Neuron (in vitro differentiated cells): ENCODE measurements around the gene NFKBIA.
"Not testable (repeated sequence)": the region's sequence is repeated elsewhere in the genome, so short reads cannot be mapped to it uniquely, and the experiment has no call there.

Experiments
- H2AFZ ChIP-seq: one replicate; pipeline ENCODE4 v1.6.1; 2013; ENCODE audit warnings: low read depth, mild to moderate bottlenecking, inconsistent platforms, low read length, moderate library complexity
- H3K27me3 ChIP-seq: one replicate; pipeline ENCODE4 v1.6.1; 2013; ENCODE audit warnings: low read length; ENCODE audit not compliant: insufficient read depth
- H3K36me3 ChIP-seq: one replicate; pipeline ENCODE4 v1.6.1; 2013; ENCODE audit warnings: low read length; ENCODE audit not compliant: insufficient read depth
- H3K4me1 ChIP-seq: one replicate; pipeline ENCODE4 v1.6.1; 2013; ENCODE audit warnings: low read length; ENCODE audit not compliant: insufficient read depth
- H3K4me3 ChIP-seq: 2 replicates; pipeline ENCODE4 v1.5.1; 2013; ENCODE audit warnings: mild to moderate bottlenecking, low read length, moderate library complexity
- H3K9me3 ChIP-seq: one replicate; pipeline ENCODE4 v1.6.1; 2013; ENCODE audit warnings: low read length

Gene NFKBIA, protein sequence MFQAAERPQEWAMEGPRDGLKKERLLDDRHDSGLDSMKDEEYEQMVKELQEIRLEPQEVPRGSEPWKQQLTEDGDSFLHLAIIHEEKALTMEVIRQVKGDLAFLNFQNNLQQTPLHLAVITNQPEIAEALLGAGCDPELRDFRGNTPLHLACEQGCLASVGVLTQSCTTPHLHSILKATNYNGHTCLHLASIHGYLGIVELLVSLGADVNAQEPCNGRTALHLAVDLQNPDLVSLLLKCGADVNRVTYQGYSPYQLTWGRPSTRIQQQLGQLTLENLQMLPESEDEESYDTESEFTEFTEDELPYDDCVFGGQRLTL

GRCh38 chr14:35404449-35405303, at the start of gene NFKBIA:
NFKBIA (minus strand) TSS chr14:35404749; CDS start chr14:35404644, 105 bp downstream.
- Histone ChIP-seq H3K9me3 (no peaks in the 10 kb centered on the region), H3K36me3 (peaks cover 31% of the 10 kb centered on the region), H3K4me3 (peak within 1 kb of the TSS; percentile 78), H3K27me3 (no peaks in the 10 kb centered on the region), H3K4me1 (peaks cover 14% of the 10 kb centered on the region), H2AFZ (peak within 1 kb of the TSS; percentile 72)

- Histone ChIP-seq H3K27me3 (no peaks in the 10 kb centered on the region), H3K36me3 (no peaks in the 10 kb centered on the region), H3K4me3 (no peak overlapping the region), H2AFZ (no peak overlapping the region), H3K4me1 (no peaks in the 10 kb centered on the region), H3K9me3 (no peaks in the 10 kb centered on the region)
These were observed 41.9 kb upstream of the NFKBIA start for GRCh38 chr14:35446450-35446849.

- no peaks in the 10 kb centered on the region for H3K36me3 ChIP-seq
These were observed 39.6 kb upstream of the NFKBIA start for GRCh38 chr14:35444104-35444503.

DNA sequence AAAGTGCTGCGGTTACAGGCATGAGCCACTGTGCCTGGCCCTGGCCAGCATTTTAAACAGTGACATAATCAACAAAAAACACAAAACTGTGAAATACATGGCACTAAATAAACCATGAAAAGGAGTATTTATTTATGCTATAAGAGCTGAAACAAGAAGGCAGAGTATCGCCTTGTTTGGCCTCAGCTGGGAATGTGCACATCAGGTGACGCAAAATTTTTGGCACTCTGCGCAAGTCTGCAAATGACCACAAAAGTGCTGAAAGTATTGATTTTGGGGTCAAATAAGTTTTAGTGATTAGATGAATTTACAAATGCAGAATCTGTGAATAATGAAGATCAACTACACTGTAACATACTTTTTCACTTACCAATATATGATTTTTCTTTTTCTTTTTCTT, 36.6 kb upstream of the NFKBIA start:
- Histone ChIP-seq H2AFZ (no peak overlapping the region), H3K4me3 (no peak overlapping the region), H3K27me3 (no peaks in the 10 kb centered on the region), H3K36me3 (no peaks in the 10 kb centered on the region), H3K9me3 (no peaks in the 10 kb centered on the region), H3K4me1 (no peaks in the 10 kb centered on the region)

More at GRCh38 chr14:35444104-35444503, 39.6 kb upstream of the NFKBIA start:
- Histone ChIP-seq H3K4me1 (no peaks in the 10 kb centered on the region), H3K4me3 (no peak overlapping the region), H3K9me3 (no peaks in the 10 kb centered on the region), H3K27me3 (no peaks in the 10 kb centered on the region), H2AFZ (no peak overlapping the region)

DNA sequence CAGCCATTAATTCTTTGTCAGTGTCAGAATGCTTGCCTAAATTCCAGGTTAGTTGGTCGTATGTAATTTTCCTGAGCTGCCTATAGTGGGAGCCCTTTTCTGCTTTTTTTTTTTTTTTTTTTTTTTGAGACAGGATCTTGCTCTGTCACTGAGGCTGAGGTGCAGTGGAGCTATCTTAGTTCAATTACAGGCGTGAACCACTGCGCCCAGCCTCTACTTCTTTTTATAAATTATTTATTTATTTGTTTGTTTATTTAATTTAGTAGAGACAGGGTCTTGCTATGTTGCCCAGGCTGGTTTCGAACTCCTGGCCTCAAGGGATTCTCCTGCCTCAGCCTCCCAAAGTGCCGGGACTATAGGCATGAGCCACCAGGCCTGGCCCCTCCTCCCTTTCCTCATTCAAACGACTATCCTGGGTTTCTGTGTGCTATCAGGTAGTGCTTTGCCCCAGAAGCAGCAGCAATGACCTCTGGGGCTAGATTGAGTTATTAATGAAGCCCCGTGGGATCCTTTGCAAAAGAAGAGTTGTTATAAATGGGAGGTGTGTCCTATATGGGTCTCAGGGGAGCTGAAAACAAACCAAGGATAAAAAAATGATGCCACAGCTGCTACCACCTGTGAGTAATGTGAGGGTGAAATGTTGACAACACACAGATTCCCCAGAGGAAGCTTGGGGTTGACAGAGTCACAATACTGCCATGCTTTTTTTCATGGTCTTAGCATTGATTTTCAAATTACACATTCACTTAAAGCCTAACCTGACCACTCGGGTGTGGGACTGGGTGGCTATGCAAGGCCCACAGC, 34.6 kb upstream of the NFKBIA start:
- Histone ChIP-seq H2AFZ (no peak overlapping the region), H3K4me1 (no peaks in the 10 kb centered on the region), H3K27me3 (no peaks in the 10 kb centered on the region), H3K4me3 (no peak overlapping the region), H3K9me3 (no peaks in the 10 kb centered on the region), H3K36me3 (no peaks in the 10 kb centered on the region)

DNA sequence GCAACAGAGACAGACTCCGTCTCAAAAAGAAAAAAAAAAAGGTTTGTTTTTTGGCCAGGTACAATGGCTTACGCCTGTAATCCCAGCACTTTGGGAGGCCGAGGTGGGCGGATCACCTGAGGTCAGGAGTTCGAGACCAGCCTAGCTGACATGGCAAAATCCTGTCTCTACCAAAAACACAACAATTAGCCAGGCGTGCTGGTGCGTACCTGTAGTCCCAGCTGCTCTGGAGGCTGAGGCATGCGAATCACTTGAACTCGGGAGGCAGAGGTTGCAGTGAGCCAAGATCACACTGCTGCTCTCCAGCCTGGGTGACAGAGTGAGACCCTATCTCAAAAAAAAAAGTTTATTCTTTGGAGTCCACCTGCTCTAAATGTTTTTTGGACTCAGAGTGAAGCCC, 33.9 kb upstream of the NFKBIA start:
- not testable (repeated sequence) for H3K4me1 ChIP-seq, H3K4me3 ChIP-seq, H3K9me3 ChIP-seq, H2AFZ ChIP-seq, H3K36me3 ChIP-seq, H3K27me3 ChIP-seq

- no peaks in the 10 kb centered on the region for H3K4me1 ChIP-seq
- H3K4me3 ChIP-seq = no peak overlapping the region
- H3K36me3 ChIP-seq = no peaks in the 10 kb centered on the region
- no peak overlapping the region for H2AFZ ChIP-seq
- no peaks in the 10 kb centered on the region for H3K27me3 ChIP-seq
- H3K9me3 ChIP-seq = no peaks in the 10 kb centered on the region
These were observed 30.6 kb upstream of the NFKBIA start for GRCh38 chr14:35435177-35435576.

GRCh38 chr14:35433826-35434225, 29.3 kb upstream of the NFKBIA start:
- Histone ChIP-seq H3K27me3 (no peaks in the 10 kb centered on the region), H3K36me3 (no peaks in the 10 kb centered on the region)

DNA sequence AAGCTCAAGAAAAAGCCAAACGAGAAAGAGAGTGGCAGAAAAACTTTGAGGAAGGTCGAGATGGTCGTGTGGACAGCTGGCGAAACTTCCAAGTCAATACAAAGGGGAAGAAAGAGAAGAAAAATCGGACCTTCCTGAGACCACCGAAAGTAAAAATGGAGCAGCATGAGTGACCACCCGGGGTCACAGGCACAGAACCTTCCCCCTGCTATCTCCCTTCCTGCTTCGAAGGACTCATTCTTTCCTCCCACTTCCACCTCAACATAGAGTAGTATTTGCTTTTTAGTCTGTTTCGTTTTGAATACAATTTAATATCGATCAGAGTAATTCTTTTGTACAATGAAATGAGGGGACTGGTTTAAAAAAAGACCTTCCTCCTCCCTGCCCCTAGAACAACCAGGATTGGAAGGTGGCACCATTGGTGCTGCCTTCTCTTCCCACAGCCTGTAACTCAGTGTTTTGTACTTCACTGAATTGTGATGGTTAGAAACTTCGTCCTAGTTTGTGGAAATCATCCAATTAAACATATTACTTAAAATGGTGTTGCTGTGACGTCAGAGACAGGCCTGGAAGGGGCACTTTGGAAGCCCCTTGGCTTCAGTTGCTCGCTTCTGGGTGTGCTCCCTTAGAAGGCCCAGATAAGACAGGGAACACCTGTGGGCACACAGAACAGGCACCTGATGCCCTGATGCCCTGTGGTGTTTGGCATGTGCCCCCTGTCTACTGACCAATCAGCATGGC, 26.1 kb upstream of the NFKBIA start:
- Histone ChIP-seq H3K9me3 (no peaks in the 10 kb centered on the region), H3K27me3 (no peaks in the 10 kb centered on the region), H3K4me1 (no peaks in the 10 kb centered on the region), H3K36me3 (no peaks in the 10 kb centered on the region), H3K4me3 (no peak overlapping the region), H2AFZ (no peak overlapping the region)

More at GRCh38 chr14:35433826-35434225, 29.3 kb upstream of the NFKBIA start:
- H3K4me1 ChIP-seq = no peaks in the 10 kb centered on the region
- no peaks in the 10 kb centered on the region for H3K9me3 ChIP-seq
- H3K4me3 ChIP-seq = no peak overlapping the region
- no peak overlapping the region for H2AFZ ChIP-seq

- Histone ChIP-seq H2AFZ (no peak overlapping the region), H3K36me3 (no peaks in the 10 kb centered on the region), H3K4me1 (no peaks in the 10 kb centered on the region), H3K4me3 (no peak overlapping the region), H3K27me3 (no peaks in the 10 kb centered on the region), H3K9me3 (no peaks in the 10 kb centered on the region)
These were observed 25.4 kb upstream of the NFKBIA start for GRCh38 chr14:35429951-35430350.

DNA sequence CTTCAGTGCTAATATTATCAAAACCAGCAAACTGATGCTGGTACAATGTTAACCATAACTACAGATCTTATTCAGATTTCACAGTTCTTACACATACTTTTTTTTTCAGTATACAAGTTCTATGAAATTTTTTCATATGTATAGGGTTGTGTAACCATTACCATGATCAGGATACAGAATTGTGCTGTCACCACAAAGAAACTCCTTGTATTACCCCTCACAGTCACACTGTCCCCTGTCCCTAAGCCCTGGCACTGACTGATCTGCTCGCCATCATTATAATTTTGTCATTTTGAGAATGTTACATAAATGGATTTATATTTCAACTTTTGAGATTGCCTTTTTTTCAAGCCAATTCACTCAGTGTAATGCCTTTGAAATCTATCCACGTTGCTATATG, 21.3 kb upstream of the NFKBIA start:
- Histone ChIP-seq H3K4me1 (no peaks in the 10 kb centered on the region), H3K36me3 (no peaks in the 10 kb centered on the region), H2AFZ (no peak overlapping the region), H3K9me3 (peaks cover 2% of the 10 kb centered on the region), H3K27me3 (no peaks in the 10 kb centered on the region), H3K4me3 (no peak overlapping the region)

GRCh38 chr14:35423621-35424020, 19.1 kb upstream of the NFKBIA start:
- Histone ChIP-seq H3K4me3 (no peak overlapping the region), H3K9me3 (peaks cover 2% of the 10 kb centered on the region), H3K27me3 (no peaks in the 10 kb centered on the region), H3K4me1 (no peaks in the 10 kb centered on the region), H3K36me3 (no peaks in the 10 kb centered on the region), H2AFZ (no peak overlapping the region)
